Measurements from ENCODE around the gene PTGER2. TPM values are rescaled to one million over a fixed set of nuclear protein-coding genes. Genes with fewer than 3 reads are reported as not detected.

Gene PTGER2
- total RNA-seq, 4 donors from 2014 or later, result 2.0 to 9.9 (median 3.5) TPM

- TF ChIP-seq, protein P1, sequence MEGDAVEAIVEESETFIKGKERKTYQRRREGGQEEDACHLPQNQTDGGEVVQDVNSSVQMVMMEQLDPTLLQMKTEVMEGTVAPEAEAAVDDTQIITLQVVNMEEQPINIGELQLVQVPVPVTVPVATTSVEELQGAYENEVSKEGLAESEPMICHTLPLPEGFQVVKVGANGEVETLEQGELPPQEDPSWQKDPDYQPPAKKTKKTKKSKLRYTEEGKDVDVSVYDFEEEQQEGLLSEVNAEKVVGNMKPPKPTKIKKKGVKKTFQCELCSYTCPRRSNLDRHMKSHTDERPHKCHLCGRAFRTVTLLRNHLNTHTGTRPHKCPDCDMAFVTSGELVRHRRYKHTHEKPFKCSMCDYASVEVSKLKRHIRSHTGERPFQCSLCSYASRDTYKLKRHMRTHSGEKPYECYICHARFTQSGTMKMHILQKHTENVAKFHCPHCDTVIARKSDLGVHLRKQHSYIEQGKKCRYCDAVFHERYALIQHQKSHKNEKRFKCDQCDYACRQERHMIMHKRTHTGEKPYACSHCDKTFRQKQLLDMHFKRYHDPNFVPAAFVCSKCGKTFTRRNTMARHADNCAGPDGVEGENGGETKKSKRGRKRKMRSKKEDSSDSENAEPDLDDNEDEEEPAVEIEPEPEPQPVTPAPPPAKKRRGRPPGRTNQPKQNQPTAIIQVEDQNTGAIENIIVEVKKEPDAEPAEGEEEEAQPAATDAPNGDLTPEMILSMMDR (IDR thresholded peaks at IDR 0.05; ENCODE audit: low read depth), result no peak
These were observed 38.0 kb downstream of the PTGER2 start for GRCh38 chr14:52352061-52352491.

- TF ChIP-seq, protein P1 (IDR thresholded peaks at IDR 0.05; ENCODE audit: low read depth), result no peak
These were observed 38.5 kb downstream of the PTGER2 start for GRCh38 chr14:52352569-52352968.

DNA sequence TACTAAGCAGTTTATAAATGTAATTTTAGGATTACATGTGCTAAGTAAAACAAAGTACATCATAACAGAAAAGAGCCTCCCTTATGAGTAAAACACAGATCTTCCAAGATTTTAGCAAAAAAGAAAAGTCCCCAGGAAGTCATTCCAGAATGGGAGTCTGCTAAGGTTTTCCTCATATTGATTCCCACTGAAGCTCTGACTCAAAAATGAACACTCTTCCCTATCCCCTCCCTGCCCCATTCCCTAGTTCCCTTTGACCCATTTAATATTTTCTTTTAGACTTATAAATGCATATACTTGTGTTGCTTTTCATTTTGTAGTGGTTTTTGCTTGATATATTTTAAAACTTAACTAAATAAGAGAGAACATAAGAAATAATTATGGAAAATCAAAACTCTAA is 40.1 kb downstream of the PTGER2 start:
- TF ChIP-seq, protein P1 (IDR thresholded peaks at IDR 0.05; ENCODE audit: low read depth), result no peak

- TF ChIP-seq, protein P1 (IDR thresholded peaks at IDR 0.05; ENCODE audit: low read depth), result no peak
These were observed 40.9 kb downstream of the PTGER2 start for GRCh38 chr14:52355016-52355431.

GRCh38 chr14:52355526-52355925 is 41.4 kb downstream of the PTGER2 start:
- TF ChIP-seq, protein P1 (IDR thresholded peaks at IDR 0.05; ENCODE audit: low read depth), result no peak

DNA sequence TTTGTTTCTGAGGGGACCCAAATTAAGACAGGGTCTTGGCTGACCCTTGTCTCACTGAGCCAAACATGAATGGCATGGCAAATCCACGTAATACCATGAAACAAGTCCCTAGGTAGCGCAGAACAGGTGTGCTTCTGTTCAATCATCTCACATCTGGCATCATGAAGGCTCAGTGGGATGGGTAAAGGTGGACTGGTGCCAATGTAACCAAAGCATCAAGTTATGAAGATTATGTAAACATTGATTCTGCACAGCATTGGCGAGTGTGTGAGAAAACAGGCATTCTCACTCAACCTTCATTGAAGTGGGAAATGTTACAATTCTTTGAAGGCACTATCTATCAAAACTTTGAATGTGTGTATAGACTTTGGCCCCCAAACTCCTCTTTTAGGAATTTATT is 41.9 kb downstream of the PTGER2 start:
- TF ChIP-seq, protein P1 (IDR thresholded peaks at IDR 0.05; ENCODE audit: low read depth), result no peak

GRCh38 chr14:52360831-52361230 is 46.7 kb downstream of the PTGER2 start:
- TF ChIP-seq, protein P1 (IDR thresholded peaks at IDR 0.05; ENCODE audit: low read depth), result no peak
